Astrocyte (in vitro differentiated cells and primary cell): ENCODE results near the gene MED13L. TPM values are rescaled to one million over a fixed set of nuclear protein-coding genes. Genes with fewer than 3 reads are reported as not detected.
A peak's percentile ranks its signal among the peaks of the same experiment; 100 is the strongest.

Experiments used
- DNase-seq: peaks from one replicate; pipeline ENCODE4 v3.0.0-alpha.2; 2010; ENCODE audit warnings: low read depth
- FAIRE-seq: peaks from 2 replicates; lab custom pipeline; 2011; peaks lifted over from hg19 to GRCh38; lab: Jason Lieb, UNC
- H2AFZ ChIP-seq: 2 replicates; pipeline ENCODE4 v1.6.0; 2012; ENCODE audit warnings: low read depth, low read length, inconsistent platforms
- H3K27ac ChIP-seq: 2 replicates; pipeline ENCODE4 v1.5.1; 2011; ENCODE audit warnings: low read depth, low read length, inconsistent platforms
- H3K27me3 ChIP-seq: 2 replicates; pipeline ENCODE4 v1.6.0; 2011; ENCODE audit warnings: low read length, inconsistent platforms; ENCODE audit not compliant: insufficient read depth
- H3K36me3 ChIP-seq: 2 replicates; pipeline ENCODE4 v1.5.1; 2011; ENCODE audit warnings: low read length, inconsistent platforms; ENCODE audit not compliant: insufficient read depth
- H3K4me1 ChIP-seq: 2 replicates; pipeline ENCODE4 v1.5.1; 2011; ENCODE audit warnings: low read length, inconsistent platforms; ENCODE audit not compliant: insufficient read depth
- H3K4me2 ChIP-seq: 2 replicates; pipeline ENCODE4 v1.6.0; 2012; ENCODE audit warnings: low read length, inconsistent platforms
- H3K4me3 ChIP-seq: 2 replicates; pipeline ENCODE4 v1.5.1; 2011; ENCODE audit warnings: low read depth, mild to moderate bottlenecking, low read length, inconsistent platforms; ENCODE audit not compliant: insufficient read depth
- H3K79me2 ChIP-seq: 2 replicates; pipeline ENCODE4 v1.6.0; 2012; ENCODE audit warnings: mild to moderate bottlenecking, low read length, inconsistent platforms; ENCODE audit not compliant: insufficient read depth
- H3K9ac ChIP-seq: 2 replicates; pipeline ENCODE4 v1.6.0; 2012; ENCODE audit warnings: mild to moderate bottlenecking, low read length, inconsistent platforms
- H3K9me3 ChIP-seq: 2 replicates; pipeline ENCODE4 v1.5.1; 2012; ENCODE audit warnings: low read depth, mild to moderate bottlenecking, low read length, inconsistent platforms; ENCODE audit not compliant: insufficient read depth
- H4K20me1 ChIP-seq: 2 replicates; pipeline ENCODE4 v1.6.0; 2012; ENCODE audit warnings: low read length, inconsistent platforms; ENCODE audit not compliant: insufficient read depth
- H3K27ac Mint-ChIP-seq: one replicate; pipeline ENCODE4 v1.8.0; 2021; ENCODE audit warnings: mild to moderate bottlenecking, mixed read lengths; ENCODE audit not compliant: unreplicated experiment
- H3K27me3 Mint-ChIP-seq: one replicate; pipeline ENCODE4 v1.8.0; 2021; ENCODE audit warnings: low read depth, mixed read lengths; ENCODE audit not compliant: unreplicated experiment
- H3K36me3 Mint-ChIP-seq: one replicate; pipeline ENCODE4 v1.8.0; 2021; ENCODE audit warnings: low read depth, mixed read lengths; ENCODE audit not compliant: unreplicated experiment
- H3K4me1 Mint-ChIP-seq: one replicate; pipeline ENCODE4 v1.8.0; 2021; ENCODE audit warnings: low read depth, mixed read lengths; ENCODE audit not compliant: unreplicated experiment
- H3K4me3 Mint-ChIP-seq: one replicate; pipeline ENCODE4 v1.8.0; 2021; ENCODE audit warnings: mild to moderate bottlenecking, moderate library complexity, mixed read lengths; ENCODE audit not compliant: unreplicated experiment
- H3K9me3 Mint-ChIP-seq: one replicate; pipeline ENCODE4 v1.8.0; 2021; ENCODE audit warnings: mild to moderate bottlenecking, mixed read lengths; ENCODE audit not compliant: unreplicated experiment
- CTCF ChIP-seq: IDR thresholded peaks from 2 replicates; pipeline ENCODE4 v1.5.1; 2011; ENCODE audit warnings: low read depth, mild to moderate bottlenecking, inconsistent platforms, low read length, moderate library complexity; ENCODE audit not compliant: insufficient read depth
- EZH2 ChIP-seq: IDR thresholded peaks from 2 replicates; pipeline ENCODE4 v1.6.1; 2012; ENCODE audit warnings: mild to moderate bottlenecking, low read length, inconsistent platforms; ENCODE audit not compliant: insufficient read depth
- total RNA-seq: library from RNA; stranded (reverse); gene quantifications from 2 replicates; pipeline ENCODE4 v1.2.1, GENCODE V29; 2021

Gene MED13L
- total RNA-seq, 1 donor from 2014 or later = 153 TPM

- no peak for FAIRE-seq
- H3K4me2 ChIP-seq = no peak overlapping the region
- Mint-ChIP-seq H3K27ac (peak overlapping the region; percentile 31), H3K27me3 (no peaks in the 10 kb centered on the region), H3K9me3 (no peaks in the 10 kb centered on the region), H3K36me3 (no peaks in the 10 kb centered on the region), H3K4me1 (peaks cover 18% of the 10 kb centered on the region), H3K4me3 (no peak overlapping the region)
- H3K4me3 ChIP-seq = no peak overlapping the region
- TF ChIP-seq CTCF = no peak
- TF ChIP-seq EZH2 = no peak
- DNase-seq = no peak
- H3K79me2 ChIP-seq = peaks cover 84% of the 10 kb centered on the region
- no peaks in the 10 kb centered on the region for H3K36me3 ChIP-seq
- no peak overlapping the region for H2AFZ ChIP-seq
- peaks cover 76% of the 10 kb centered on the region for H4K20me1 ChIP-seq
- no peaks in the 10 kb centered on the region for H3K27me3 ChIP-seq
- H3K9ac ChIP-seq = no peak overlapping the region
- no peak overlapping the region for H3K27ac ChIP-seq
- H3K9me3 ChIP-seq = no peaks in the 10 kb centered on the region
- no peaks in the 10 kb centered on the region for H3K4me1 ChIP-seq
These were observed 217.6 kb downstream of the MED13L start for GRCh38 chr12:116059904-116060303.

- peaks cover 78% of the 10 kb centered on the region for H4K20me1 ChIP-seq
- H3K4me1 Mint-ChIP-seq = peaks cover 23% of the 10 kb centered on the region
These were observed 218.9 kb downstream of the MED13L start for GRCh38 chr12:116058574-116058973.

More at GRCh38 chr12:116058574-116058973, 218.9 kb downstream of the MED13L start:
- TF ChIP-seq CTCF (no peak), EZH2 (no peak)
- no peak overlapping the region for H3K4me2 ChIP-seq
- H3K27ac ChIP-seq = no peak overlapping the region
- H3K79me2 ChIP-seq = peaks cover 84% of the 10 kb centered on the region
- Mint-ChIP-seq H3K4me3 (no peak overlapping the region), H3K27ac (no peak overlapping the region), H3K27me3 (no peaks in the 10 kb centered on the region), H3K36me3 (no peaks in the 10 kb centered on the region), H3K9me3 (no peaks in the 10 kb centered on the region)
- no peak overlapping the region for H2AFZ ChIP-seq
- H3K4me1 ChIP-seq = peaks cover 6% of the 10 kb centered on the region
- DNase-seq = no peak
- no peaks in the 10 kb centered on the region for H3K9me3 ChIP-seq
- no peak overlapping the region for H3K4me3 ChIP-seq
- no peaks in the 10 kb centered on the region for H3K27me3 ChIP-seq
- FAIRE-seq = no peak
- no peak overlapping the region for H3K9ac ChIP-seq
- no peaks in the 10 kb centered on the region for H3K36me3 ChIP-seq
